Stimulated activated CD8-positive, alpha-beta memory T cell treated with anti-CD3 and anti-CD28 coated beads, Interleukin-4, amount 100 ng/mL, for 1 hour (primary cell): ENCODE data around the gene KCNK18.
A peak's percentile ranks its signal among the peaks of the same experiment; 100 is the strongest.
"Not testable (repeated sequence)": the region's sequence is repeated elsewhere in the genome, so short reads cannot be mapped to it uniquely, and the experiment has no call there.

Source experiments
- DNase-seq, 2 donors: peaks; one replicate each; pipeline ENCODE4 v3.0.0-alpha.2; 2020; ENCODE audit warnings: low read depth in 2 of 2, low spot score in 1 of 2

Gene KCNK18

GRCh38 chr10:117170244-117170643 is 27.0 kb upstream of the KCNK18 start:
- DNase-seq: no peak

GRCh38 chr10:117174439-117175214 is 22.7 kb upstream of the KCNK18 start:
- DNase-seq: peak; percentile 56 to 66

- peak in 1 of 2 donors; percentile 4 for DNase-seq
Observed at GRCh38 chr10:117175215-117175900, 21.9 kb upstream of the KCNK18 start.

GRCh38 chr10:117175901-117176534 is 21.3 kb upstream of the KCNK18 start:
- DNase-seq: peak; percentile 28 to 49

- DNase-seq: no peak
Observed at GRCh38 chr10:117178190-117178589, 19.1 kb upstream of the KCNK18 start.

GRCh38 chr10:117184296-117184695 is 13.0 kb upstream of the KCNK18 start:
- no peak for DNase-seq

GRCh38 chr10:117184821-117185220 is 12.5 kb upstream of the KCNK18 start:
- no peak for DNase-seq

GRCh38 chr10:117185817-117186216 is 11.5 kb upstream of the KCNK18 start:
- not testable (repeated sequence) for DNase-seq

GRCh38 chr10:117186832-117187615 is 10.3 kb upstream of the KCNK18 start:
- DNase-seq: no peak

- DNase-seq: no peak
Observed at GRCh38 chr10:117188371-117188770, 8.9 kb upstream of the KCNK18 start.

GRCh38 chr10:117189557-117189956 is 7.7 kb upstream of the KCNK18 start:
- no peak for DNase-seq

GRCh38 chr10:117198088-117198487 is 799 bp downstream of the KCNK18 start:
- no peak for DNase-seq

GRCh38 chr10:117201826-117202225 is 4.5 kb downstream of the KCNK18 start:
- DNase-seq: no peak

- no peak for DNase-seq
Observed at GRCh38 chr10:117204316-117204715, 7.0 kb downstream of the KCNK18 start.

GRCh38 chr10:117212176-117212575 is 14.9 kb downstream of the KCNK18 start:
- DNase-seq: no peak

GRCh38 chr10:117214401-117214800 is 17.1 kb downstream of the KCNK18 start:
- DNase-seq: no peak

- no peak for DNase-seq
Observed at GRCh38 chr10:117215079-117215478, 17.8 kb downstream of the KCNK18 start.

GRCh38 chr10:117216028-117216427 is 18.7 kb downstream of the KCNK18 start:
- no peak for DNase-seq

GRCh38 chr10:117216611-117217195 is 19.4 kb downstream of the KCNK18 start:
- DNase-seq: peak; percentile 30 to 32

- no peak for DNase-seq
Observed at GRCh38 chr10:117217196-117217761, 20.0 kb downstream of the KCNK18 start.

- no peak for DNase-seq
Observed at GRCh38 chr10:117218654-117219053, 21.4 kb downstream of the KCNK18 start.
